PC-9 (cell line): ENCODE measurements around the gene IQSEC3. TPM values are rescaled to one million over a fixed set of nuclear protein-coding genes. Genes with fewer than 3 reads are reported as not detected.
"Not testable (repeated sequence)": the region's sequence is repeated elsewhere in the genome, so short reads cannot be mapped to it uniquely, and the experiment has no call there.

ENCODE experiments used
- BruUV-seq: library from RNA; stranded (reverse); fragments of 400-500 nt; replicated peaks from 2 replicates; lab custom pipeline; 2021; lab: Mats Ljungman, UMichigan
- CTCF ChIA-PET: fragments of 300-600 bp; sonication (Branson Sonifier 250); formaldehyde crosslinking; loops from one replicate; lab custom pipeline; 2022; ENCODE audit warnings: antibody characterized with exemption; lab: Charles Lee
- POLR2A ChIA-PET: fragments of 300-600 bp; sonication (Branson Sonifier 250); formaldehyde crosslinking; loops from one replicate; lab custom pipeline; 2022; ENCODE audit warnings: antibody characterized with exemption; ENCODE audit not compliant: unreplicated experiment; lab: Charles Lee
- DNase-seq, 2 experiments: peaks; one replicate each; pipeline versions ENCODE4 v3.0.0 to v3.0.0-alpha.2; 2015 to 2022; ENCODE audit warnings: mixed read lengths in 1 of 2
- H2AFZ ChIP-seq: fragments of 200-600 bp; sonication (generic); 2 replicates; pipeline ENCODE4 v1.8.1; 2017; ENCODE audit warnings: antibody characterized with exemption
- H3F3A ChIP-seq: fragments of 200-600 bp; sonication (generic); 2 replicates; pipeline ENCODE4 v1.8.1; 2017; ENCODE audit warnings: antibody characterized with exemption, mild to moderate bottlenecking, low read depth; ENCODE audit not compliant: insufficient read depth
- H3K27ac ChIP-seq: fragments of 200-600 bp; sonication (generic); 2 replicates; pipeline ENCODE4 v1.6.1; 2016; ENCODE audit warnings: mixed run types
- H3K27me3 ChIP-seq: fragments of 200-600 bp; sonication (generic); 2 replicates; pipeline ENCODE4 v1.6.1; 2016; ENCODE audit warnings: low read depth, mixed run types; ENCODE audit not compliant: insufficient read depth
- H3K36me3 ChIP-seq: fragments of 200-600 bp; sonication (generic); 2 replicates; pipeline ENCODE4 v1.6.1; 2016; ENCODE audit warnings: low read depth, mixed run types
- H3K4me1 ChIP-seq: fragments of 200-600 bp; sonication (generic); replicated peaks from 2 replicates; pipeline ENCODE4 v1.6.1; 2016; ENCODE audit warnings: mixed run types; ENCODE audit not compliant: insufficient read depth
- H3K4me2 ChIP-seq: fragments of 200-600 bp; sonication (generic); 2 replicates; pipeline ENCODE4 v1.6.1; 2017; ENCODE audit warnings: mixed run types
- H3K4me3 ChIP-seq: fragments of 200-600 bp; sonication (generic); 2 replicates; pipeline ENCODE4 v1.6.1; 2016; ENCODE audit warnings: mixed run types
- H3K79me2 ChIP-seq: fragments of 200-600 bp; sonication (generic); 2 replicates; pipeline ENCODE4 v1.6.1; 2017; ENCODE audit warnings: low read depth, mixed run types
- H3K9me2 ChIP-seq: fragments of 200-600 bp; sonication (generic); 2 replicates; pipeline ENCODE4 v1.8.1; 2017; ENCODE audit warnings: mild to moderate bottlenecking; ENCODE audit not compliant: insufficient read depth
- H3K9me3 ChIP-seq: fragments of 200-600 bp; sonication (generic); 2 replicates; pipeline ENCODE4 v1.8.1; 2016; ENCODE audit warnings: low read depth; ENCODE audit not compliant: insufficient read depth
- H4K20me1 ChIP-seq: fragments of 200-600 bp; sonication (generic); 2 replicates; pipeline ENCODE4 v1.8.1; 2017; ENCODE audit not compliant: insufficient read depth
- CTCF ChIP-seq: fragments of 200-600 bp; sonication (generic); conservative IDR thresholded peaks from 2 replicates; pipeline ENCODE4 v1.6.1; 2017; ENCODE audit warnings: mixed run types, antibody characterized with exemption, mild to moderate bottlenecking, moderate library complexity
- EZH2 ChIP-seq: fragments of 200-600 bp; sonication (generic); IDR thresholded peaks from 2 replicates; pipeline ENCODE4 v1.8.0; 2017; ENCODE audit warnings: antibody characterized with exemption, low read depth
- intact Hi-C: fragments of 100-400 bp; cut with micrococcal nuclease; formaldehyde crosslinking; loops from one replicate; pipeline ENCODE4 v1.10.0; 2022; ENCODE audit not compliant: unreplicated experiment
- total RNA-seq: library from RNA; stranded (reverse); gene quantifications from 2 replicates; pipeline ENCODE4 v1.2.3, GENCODE V29; 2021

Gene IQSEC3
- total RNA-seq, 1 experiment from 2014 or later, result not detected

GRCh38 chr12:77769-78383 is 11.3 kb downstream of the IQSEC3 start:
- POLR2A ChIA-PET, H3K9me3 ChIP-seq, CTCF ChIA-PET, BruUV-seq, H3K4me1 ChIP-seq, H4K20me1 ChIP-seq, H3K4me3 ChIP-seq, H3K36me3 ChIP-seq, H3K79me2 ChIP-seq, H2AFZ ChIP-seq, DNase-seq, H3F3A ChIP-seq, intact Hi-C loops, H3K4me2 ChIP-seq, H3K9me2 ChIP-seq, H3K27ac ChIP-seq: not testable (repeated sequence)
- H3K27me3 ChIP-seq, result peaks cover 82% of the 10 kb centered on the region

GRCh38 chr12:78981-79380 is 12.4 kb downstream of the IQSEC3 start:
- H3K4me3 ChIP-seq, result no peak overlapping the region
- ChIA-PET POLR2A (no interaction called here), CTCF (no interaction called here)
- peaks cover 85% of the 10 kb centered on the region for H3K27me3 ChIP-seq
- DNase-seq, result no peak
- no peaks in the 10 kb centered on the region for H3K9me3 ChIP-seq
- no peaks in the 10 kb centered on the region for H3K4me1 ChIP-seq
- intact Hi-C loops, result no loop called here
- TF ChIP-seq EZH2 (no peak), CTCF (no peak)
- no peaks in the 10 kb centered on the region for H4K20me1 ChIP-seq
- no peak overlapping the region for H2AFZ ChIP-seq
- no peaks in the 10 kb centered on the region for H3K9me2 ChIP-seq
- no peaks in the 10 kb centered on the region for H3K36me3 ChIP-seq
- no peaks in the 10 kb centered on the region for H3F3A ChIP-seq
- no TSS peak for BruUV-seq
- H3K27ac ChIP-seq, result no peak overlapping the region
- no peak overlapping the region for H3K4me2 ChIP-seq
- no peaks in the 10 kb centered on the region for H3K79me2 ChIP-seq

DNA sequence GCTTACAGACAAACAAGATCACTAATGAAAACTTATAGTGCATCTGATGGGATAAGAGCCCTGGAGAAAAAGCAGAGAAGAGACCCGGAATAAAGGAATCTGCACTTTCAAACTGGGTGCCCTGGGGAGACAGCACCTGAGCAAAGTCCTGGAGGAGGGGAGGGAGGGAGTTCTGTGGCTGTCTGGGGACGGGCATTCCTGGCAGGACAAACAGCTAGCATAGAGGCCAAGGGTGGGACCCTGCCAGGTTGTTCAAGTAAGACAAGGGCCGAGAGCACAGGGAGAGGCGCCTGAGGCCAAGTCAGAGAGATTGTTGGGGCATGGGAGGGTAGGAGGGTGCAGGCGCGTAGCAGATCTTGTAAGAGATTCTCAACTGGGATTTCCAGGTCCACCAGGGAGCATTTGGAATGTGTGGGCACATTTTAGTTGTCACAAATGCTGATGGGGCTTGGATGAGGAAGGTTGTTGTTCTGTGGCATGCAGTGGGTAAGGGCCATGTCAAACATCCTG is 14.2 kb downstream of the IQSEC3 start:
- TF ChIP-seq CTCF (no peak), EZH2 (no peak)
- no peaks in the 10 kb centered on the region for H3F3A ChIP-seq
- intact Hi-C loops, result no loop called here
- CTCF ChIA-PET, result no interaction called here
- H3K4me3 ChIP-seq, result no peak overlapping the region
- no peaks in the 10 kb centered on the region for H3K79me2 ChIP-seq
- no peaks in the 10 kb centered on the region for H3K36me3 ChIP-seq
- BruUV-seq, result no TSS peak
- no peak overlapping the region for H3K27ac ChIP-seq
- H2AFZ ChIP-seq, result no peak overlapping the region
- no peaks in the 10 kb centered on the region for H4K20me1 ChIP-seq
- H3K9me3 ChIP-seq, result no peaks in the 10 kb centered on the region
- POLR2A ChIA-PET, result no interaction called here
- H3K4me1 ChIP-seq, result no peaks in the 10 kb centered on the region
- peaks cover 88% of the 10 kb centered on the region for H3K27me3 ChIP-seq
- no peaks in the 10 kb centered on the region for H3K9me2 ChIP-seq
- no peak overlapping the region for H3K4me2 ChIP-seq
- DNase-seq, result no peak

DNA sequence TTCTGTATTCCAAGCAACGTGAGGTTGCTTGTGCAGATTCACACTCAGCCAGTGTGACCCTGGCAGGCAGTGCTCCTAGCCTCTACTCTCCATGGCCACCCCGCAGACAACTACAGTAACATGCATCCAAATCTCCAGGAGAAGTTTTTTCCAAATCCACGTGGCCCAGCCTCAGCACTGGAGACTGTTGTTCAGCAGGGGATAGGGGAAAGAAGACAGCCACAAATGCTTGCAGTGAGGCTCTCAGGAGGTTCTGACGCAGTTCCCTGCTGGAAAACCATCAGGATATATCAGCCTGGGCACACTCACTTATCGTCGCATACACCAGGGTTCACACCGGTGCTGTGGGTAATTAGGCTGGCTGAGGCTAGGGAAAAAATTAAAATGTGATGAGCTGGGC is 16.2 kb downstream of the IQSEC3 start:
- DNase-seq, result no peak
- no peaks in the 10 kb centered on the region for H3K79me2 ChIP-seq
- TF ChIP-seq EZH2 (no peak), CTCF (no peak)
- H3K27ac ChIP-seq, result no peak overlapping the region
- BruUV-seq, result no TSS peak
- no peak overlapping the region for H3K4me2 ChIP-seq
- intact Hi-C loops, result no loop called here
- no peaks in the 10 kb centered on the region for H3K9me2 ChIP-seq
- H3K4me3 ChIP-seq, result no peak overlapping the region
- H2AFZ ChIP-seq, result no peak overlapping the region
- H4K20me1 ChIP-seq, result no peaks in the 10 kb centered on the region
- POLR2A ChIA-PET, result no interaction called here
- CTCF ChIA-PET, result no interaction called here
- H3K36me3 ChIP-seq, result no peaks in the 10 kb centered on the region
- H3F3A ChIP-seq, result no peaks in the 10 kb centered on the region
- no peaks in the 10 kb centered on the region for H3K9me3 ChIP-seq
- no peaks in the 10 kb centered on the region for H3K4me1 ChIP-seq
- peaks cover 93% of the 10 kb centered on the region for H3K27me3 ChIP-seq
